GM23338 (cell line): ENCODE data around the gene SCPEP1. TPM values are rescaled to one million over a fixed set of nuclear protein-coding genes. Genes with fewer than 3 reads are reported as not detected.

Source experiments
- polyA plus RNA-seq: library from polyadenylated mRNA; unstranded; fragments of >200 nt; fragmentation: Nextera tagmentation; extraction: Ambion mirVana; gene quantifications from 2 replicates; pipeline ENCODE4 v1.2.1, GENCODE V29; 2016
- total RNA-seq: library from RNA; depleted of rRNA; stranded (reverse); fragments of >200 nt; shearing (Covaris generic); gene quantifications from 2 replicates; pipeline ENCODE4 v1.2.3, GENCODE V29; 2014; rRNA removed

Gene SCPEP1
- total and polyA plus RNA-seq, 2 experiments from 2014 or later: 46.6 to 52.1 TPM

Other genes starting within 250 kb of the SCPEP1 start
- gene C17orf67, start 144.2 kb upstream of the SCPEP1 start, total RNA-seq: 0.85 and 1.0 TPM in 2 replicates
- 2.7 and 3.7 TPM in 2 replicates for gene C17orf67, start 144.2 kb upstream of the SCPEP1 start, polyA plus RNA-seq
- 5.9 and 10.1 TPM in 2 replicates for gene DGKE, start 144.0 kb upstream of the SCPEP1 start, total RNA-seq
- 3.9 and 4.1 TPM in 2 replicates for gene DGKE, start 144.0 kb upstream of the SCPEP1 start, polyA plus RNA-seq
- 24.7 and 36.2 TPM in 2 replicates for gene TRIM25, start 64.1 kb upstream of the SCPEP1 start, total RNA-seq
- gene TRIM25, start 64.1 kb upstream of the SCPEP1 start, polyA plus RNA-seq: 19.6 and 20.7 TPM in 2 replicates
- 18.5 and 23.7 TPM in 2 replicates for gene COIL, start 17.1 kb upstream of the SCPEP1 start, total RNA-seq
- gene COIL, start 17.1 kb upstream of the SCPEP1 start, polyA plus RNA-seq: 32.0 and 32.2 TPM in 2 replicates
- gene AKAP1, start 107.1 kb downstream of the SCPEP1 start, total RNA-seq: 34.9 and 45.9 TPM in 2 replicates
- gene AKAP1, start 107.1 kb downstream of the SCPEP1 start, polyA plus RNA-seq: 19.6 and 23.4 TPM in 2 replicates